ENCODE measurements around the gene TAL1.

Gene TAL1

GRCh38 chr1:47172782-47173181 is 59.2 kb downstream of the TAL1 start:
- no peak overlapping the region for H2AFZ ChIP-seq (ENCODE audit: low read length)
- no peak overlapping the region for H3K4me3 ChIP-seq (ENCODE audit: low read depth, low read length, poor library complexity, severe bottlenecking)

More at GRCh38 chr1:47172782-47173181, 59.2 kb downstream of the TAL1 start:
- Histone ChIP-seq H3K27me3 (ENCODE audit: insufficient read depth, low read length) (no peaks in the 10 kb centered on the region), H3F3A (ENCODE audit: insufficient read depth, low read length) (no peaks in the 10 kb centered on the region), H3K9ac (ENCODE audit: low read length) (no peak overlapping the region), H3K9me3 (ENCODE audit: low read length) (no peaks in the 10 kb centered on the region), H4K20me1 (ENCODE audit: insufficient read depth, low read length) (no peaks in the 10 kb centered on the region), H3K9me2 (ENCODE audit: low read depth, low read length) (no peaks in the 10 kb centered on the region), H3K79me2 (ENCODE audit: insufficient read depth, low read length) (no peaks in the 10 kb centered on the region), H3K4me1 (ENCODE audit: insufficient read depth, low read length, severe bottlenecking) (no peaks in the 10 kb centered on the region), H3K4me2 (ENCODE audit: low read length) (no peak overlapping the region), H3K27ac (ENCODE audit: low read depth, low read length, poor library complexity, severe bottlenecking) (no peak overlapping the region), H3K36me3 (ENCODE audit: insufficient read depth, low read length) (no peaks in the 10 kb centered on the region)
- no peak for TF ChIP-seq CTCF (IDR thresholded peaks at IDR 0.05; ENCODE audit: low read length)
- TF ChIP-seq EZH2 (IDR thresholded peaks at IDR 0.05; ENCODE audit: borderline replicate concordance, low read length) = no peak

Measured in OCI-LY1 (cell line).